Endothelial cell of umbilical vein (primary cell): ENCODE measurements around the gene OR2T1. TPM values are rescaled to one million over a fixed set of nuclear protein-coding genes. Genes with fewer than 3 reads are reported as not detected.
A peak's percentile ranks its signal among the peaks of the same experiment; 100 is the strongest.
"Not testable (repeated sequence)": the region's sequence is repeated elsewhere in the genome, so short reads cannot be mapped to it uniquely, and the experiment has no call there.

Source experiments
- BruUV-seq: library from RNA; stranded (reverse); fragments of 400-500 nt; replicated peaks from 2 replicates; lab custom pipeline; 2021; lab: Mats Ljungman, UMichigan
- CTCF ChIA-PET: fragments of 300-600, 350-600 bp; sonication (Branson Sonifier 250); formaldehyde crosslinking; loops from one replicate; lab custom pipeline; 2021; ENCODE audit warnings: antibody characterized with exemption, inconsistent platforms; lab: Charles Lee
- POLR2A ChIA-PET: fragments of 300-600, 350-600 bp; sonication (Branson Sonifier 250); formaldehyde crosslinking; loops from one replicate; lab custom pipeline; 2021; ENCODE audit warnings: antibody characterized with exemption, inconsistent platforms; lab: Charles Lee
- DNase-seq: peaks from one replicate; pipeline ENCODE4 v3.0.0-alpha.2; 2011; ENCODE audit warnings: low read depth, low spot score
- FAIRE-seq: peaks from 2 replicates; lab custom pipeline; 2011; peaks lifted over from hg19 to GRCh38; lab: Jason Lieb, UNC
- H2AFZ ChIP-seq: 2 replicates; pipeline ENCODE4 v1.6.0; 2012; ENCODE audit warnings: low read depth, low read length, control low read depth, inconsistent platforms
- H3K27ac ChIP-seq: 2 replicates; pipeline ENCODE4 v1.5.1; 2011; ENCODE audit warnings: low read depth, mild to moderate bottlenecking, control low read depth, low read length, moderate library complexity; ENCODE audit not compliant: insufficient read depth
- H3K27me3 ChIP-seq, 2 experiments: 2 replicates each; pipeline versions ENCODE4 v1.6.0 to v1.6.1; 2011; ENCODE audit warnings: low read length in 2 of 2, mixed read lengths in 1 of 2; ENCODE audit not compliant: control insufficient read depth in 2 of 2, insufficient read depth in 2 of 2
- H3K36me3 ChIP-seq, 2 experiments: 2 replicates in 1 of 2; 3 replicates in 1 of 2; pipeline ENCODE4 v1.5.1; 2011; ENCODE audit warnings: low read length in 2 of 2, mild to moderate bottlenecking in 1 of 2, moderate library complexity in 1 of 2; ENCODE audit not compliant: control insufficient read depth in 2 of 2, insufficient read depth in 2 of 2; ENCODE audit errors: extremely low read depth in 1 of 2
- H3K4me1 ChIP-seq: 3 replicates; pipeline ENCODE4 v1.5.1; 2011; ENCODE audit warnings: mild to moderate bottlenecking, low read length; ENCODE audit not compliant: control insufficient read depth, insufficient read depth; ENCODE audit errors: extremely low read depth
- H3K4me2 ChIP-seq: 2 replicates; pipeline ENCODE4 v1.6.1; 2011; ENCODE audit warnings: low read length, control low read depth, mixed read lengths; ENCODE audit not compliant: insufficient read depth
- H3K4me3 ChIP-seq, 3 experiments: fragments of 200-600 bp in 1 of 3; sonication (generic), shearing (Covaris generic) in 1 of 3; replicated peaks in 1 of 3; 2 replicates each; pipeline ENCODE4 v1.5.1; 2011 to 2016; ENCODE audit warnings: control low read depth in 3 of 3, low read length in 3 of 3, mild to moderate bottlenecking in 2 of 3, inconsistent platforms in 1 of 3, low read depth in 1 of 3, moderate library complexity in 1 of 3; ENCODE audit not compliant: insufficient read depth in 1 of 3
- H3K79me2 ChIP-seq: 2 replicates; pipeline ENCODE4 v1.6.0; 2012; ENCODE audit warnings: low read length, inconsistent platforms; ENCODE audit not compliant: control insufficient read depth, insufficient read depth
- H3K9ac ChIP-seq: replicated peaks from 2 replicates; pipeline ENCODE3; 2011; ENCODE audit warnings: low read length, control low read depth; ENCODE audit not compliant: insufficient read depth; ENCODE audit errors: extremely low read depth
- H3K9me1 ChIP-seq: replicated peaks from 3 replicates; pipeline ENCODE4 v1.6.0; 2011; ENCODE audit warnings: mild to moderate bottlenecking, low read length; ENCODE audit not compliant: control insufficient read depth, insufficient read depth; ENCODE audit errors: extremely low read depth
- H3K9me3 ChIP-seq: replicated peaks from 2 replicates; pipeline ENCODE4 v1.5.1; 2012; ENCODE audit warnings: low read length, inconsistent platforms; ENCODE audit not compliant: control insufficient read depth, insufficient read depth
- H4K20me1 ChIP-seq: replicated peaks from 2 replicates; pipeline ENCODE3; 2011; ENCODE audit warnings: mild to moderate bottlenecking, low read length; ENCODE audit not compliant: control insufficient read depth, insufficient read depth; ENCODE audit errors: extremely low read depth
- dilution Hi-C: fragments of 300-500 bp; cut with MboI; formaldehyde crosslinking; loops from one replicate; pipeline ENCODE4 v1.15.0; 2019; ENCODE audit warnings: low sequenced_read_pairs; ENCODE audit not compliant: extremely low pct_ligation_motif_present
- intact Hi-C: fragments of 100-400 bp; cut with micrococcal nuclease; formaldehyde crosslinking; loops from one replicate; pipeline ENCODE4 v1.10.0; 2022
- polyA plus RNA-seq, 4 experiments: library from polyadenylated mRNA; depleted of rRNA in 3 of 4; stranded (reverse) in 3 of 4; unstranded in 1 of 4; fragments of >200 nt; gene quantifications; 2 replicates each; pipeline versions ENCODE4 v1.2.1 to v1.2.3, GENCODE V29; 2011 to 2012; ENCODE audit warnings: missing spikeins in 1 of 4
- total RNA-seq: library from RNA; stranded (reverse); gene quantifications from 2 replicates; pipeline ENCODE4 v1.2.3, GENCODE V29; 2021

OR2T1 gene
- total and polyA plus RNA-seq, 2 donors (not counting 3 experiments of a cell fraction or from before 2014, with no cell fraction given), result not detected

GRCh38 chr1:248448409-248449074 lies 45.7 kb downstream of the OR2T1 start:
- H3K4me2 ChIP-seq, FAIRE-seq, H3K4me1 ChIP-seq, H3K27ac ChIP-seq, H4K20me1 ChIP-seq, H3K9me3 ChIP-seq, H3K79me2 ChIP-seq, H3K27me3 ChIP-seq, H3K36me3 ChIP-seq, H3K9me1 ChIP-seq, CTCF ChIA-PET, intact Hi-C loops, BruUV-seq, dilution Hi-C loops, H2AFZ ChIP-seq, DNase-seq, POLR2A ChIA-PET, H3K9ac ChIP-seq, H3K4me3 ChIP-seq: not testable (repeated sequence)

GRCh38 chr1:248449821-248450465 lies 47.1 kb downstream of the OR2T1 start:
- H3K9ac ChIP-seq, dilution Hi-C loops, BruUV-seq, H3K27ac ChIP-seq, intact Hi-C loops, H3K27me3 ChIP-seq, CTCF ChIA-PET, H3K4me2 ChIP-seq, DNase-seq, H3K4me1 ChIP-seq, POLR2A ChIA-PET, H2AFZ ChIP-seq, H3K4me3 ChIP-seq, H3K36me3 ChIP-seq, H4K20me1 ChIP-seq, H3K79me2 ChIP-seq, H3K9me1 ChIP-seq, H3K9me3 ChIP-seq: not testable (repeated sequence)
- peak; percentile 53 for FAIRE-seq

GRCh38 chr1:248450466-248451145 lies 47.8 kb downstream of the OR2T1 start:
- DNase-seq, H3K36me3 ChIP-seq, FAIRE-seq, H3K4me2 ChIP-seq, H3K9me1 ChIP-seq, POLR2A ChIA-PET, intact Hi-C loops, H3K9ac ChIP-seq, H3K27me3 ChIP-seq, dilution Hi-C loops, H3K4me1 ChIP-seq, BruUV-seq, H3K79me2 ChIP-seq, H3K9me3 ChIP-seq, H2AFZ ChIP-seq, H3K4me3 ChIP-seq, H3K27ac ChIP-seq, CTCF ChIA-PET, H4K20me1 ChIP-seq: not testable (repeated sequence)

- H3K79me2 ChIP-seq, H3K27ac ChIP-seq, H3K9me1 ChIP-seq, intact Hi-C loops, DNase-seq, H4K20me1 ChIP-seq, H3K9me3 ChIP-seq, H2AFZ ChIP-seq, H3K36me3 ChIP-seq, H3K9ac ChIP-seq, dilution Hi-C loops, H3K27me3 ChIP-seq, H3K4me2 ChIP-seq, H3K4me3 ChIP-seq, BruUV-seq, FAIRE-seq, H3K4me1 ChIP-seq, CTCF ChIA-PET, POLR2A ChIA-PET: not testable (repeated sequence)
Observed at GRCh38 chr1:248453619-248454018, 50.8 kb downstream of the OR2T1 start.
